OCI-LY1 (cell line): ENCODE data around the gene BTBD7.

Experiments used
- EZH2 ChIP-seq: fragments of 200-600 bp; sonication (generic), shearing (Covaris generic); IDR thresholded peaks from 2 replicates; pipeline ENCODE4 v1.8.0; 2017; ENCODE audit warnings: borderline replicate concordance, mixed run types, mild to moderate bottlenecking, antibody characterized with exemption, low read length, moderate library complexity, mixed read lengths
- TF ChIP-seq, protein P1 (sequence below): fragments of 200-600 bp; sonication (generic), shearing (Covaris generic); IDR thresholded peaks from 2 replicates; pipeline ENCODE4 v1.5.1; 2017; ENCODE audit warnings: mild to moderate bottlenecking, antibody characterized with exemption, low read length, moderate library complexity, mixed read lengths

- TF ChIP-seq, protein P1, sequence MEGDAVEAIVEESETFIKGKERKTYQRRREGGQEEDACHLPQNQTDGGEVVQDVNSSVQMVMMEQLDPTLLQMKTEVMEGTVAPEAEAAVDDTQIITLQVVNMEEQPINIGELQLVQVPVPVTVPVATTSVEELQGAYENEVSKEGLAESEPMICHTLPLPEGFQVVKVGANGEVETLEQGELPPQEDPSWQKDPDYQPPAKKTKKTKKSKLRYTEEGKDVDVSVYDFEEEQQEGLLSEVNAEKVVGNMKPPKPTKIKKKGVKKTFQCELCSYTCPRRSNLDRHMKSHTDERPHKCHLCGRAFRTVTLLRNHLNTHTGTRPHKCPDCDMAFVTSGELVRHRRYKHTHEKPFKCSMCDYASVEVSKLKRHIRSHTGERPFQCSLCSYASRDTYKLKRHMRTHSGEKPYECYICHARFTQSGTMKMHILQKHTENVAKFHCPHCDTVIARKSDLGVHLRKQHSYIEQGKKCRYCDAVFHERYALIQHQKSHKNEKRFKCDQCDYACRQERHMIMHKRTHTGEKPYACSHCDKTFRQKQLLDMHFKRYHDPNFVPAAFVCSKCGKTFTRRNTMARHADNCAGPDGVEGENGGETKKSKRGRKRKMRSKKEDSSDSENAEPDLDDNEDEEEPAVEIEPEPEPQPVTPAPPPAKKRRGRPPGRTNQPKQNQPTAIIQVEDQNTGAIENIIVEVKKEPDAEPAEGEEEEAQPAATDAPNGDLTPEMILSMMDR = no peak
- TF ChIP-seq EZH2 = no peak
These were observed 92.2 kb downstream of the BTBD7 start for GRCh38 chr14:93240678-93241000.
